ENCODE data around the gene SCGB1D4.

The SCGB1D4 gene

GRCh38 chr11:62269654-62270278 is 29.1 kb downstream of the SCGB1D4 start, which contains the start of gene SCGB2A2:
Gene SCGB2A2 (plus strand): TSS chr11:62270158. CDS start chr11:62270217, 59 bp downstream.
- no peak for FAIRE-seq
- DNase-seq (ENCODE audit: insufficient read length, low spot score) = no peak
- TF ChIP-seq SPI1 (IDR thresholded peaks at IDR 0.05; ENCODE audit: low read depth, low read length) = no peak
- TF ChIP-seq TAF1 (IDR thresholded peaks at IDR 0.05; ENCODE audit: low read depth, low read length) = no peak
- no peak for TF ChIP-seq POLR2A (IDR thresholded peaks at IDR 0.05; ENCODE audit: low read depth, low read length)
- TF ChIP-seq POLR2AphosphoS5 (IDR thresholded peaks at IDR 0.05; ENCODE audit: low read depth, low read length) = no peak
- TF ChIP-seq PAX5 (IDR thresholded peaks at IDR 0.05; ENCODE audit: insufficient read depth, low read length, severe bottlenecking) = no peak
- no peak for TF ChIP-seq POU2F2 (IDR thresholded peaks at IDR 0.05; ENCODE audit: low read depth, low read length)

GRCh38 chr11:62267576-62267975 is 31.3 kb downstream of the SCGB1D4 start:
- no peak for FAIRE-seq
- no peak for DNase-seq (ENCODE audit: insufficient read length, low spot score)
- TF ChIP-seq PAX5 (IDR thresholded peaks at IDR 0.05; ENCODE audit: insufficient read depth, low read length, severe bottlenecking) = no peak
- no peak for TF ChIP-seq POLR2AphosphoS5 (IDR thresholded peaks at IDR 0.05; ENCODE audit: low read depth, low read length)

- FAIRE-seq (no peak), DNase-seq (ENCODE audit: insufficient read length, low spot score) (no peak)
- no peak for TF ChIP-seq POLR2AphosphoS5 (IDR thresholded peaks at IDR 0.05; ENCODE audit: low read depth, low read length)
- no peak for TF ChIP-seq TAF1 (IDR thresholded peaks at IDR 0.05; ENCODE audit: low read depth, low read length)
- TF ChIP-seq PAX5 (IDR thresholded peaks at IDR 0.05; ENCODE audit: insufficient read depth, low read length, severe bottlenecking) = no peak
- no peak for TF ChIP-seq SPI1 (IDR thresholded peaks at IDR 0.05; ENCODE audit: low read depth, low read length)
- TF ChIP-seq POLR2A (IDR thresholded peaks at IDR 0.05; ENCODE audit: low read depth, low read length) = no peak
- no peak for TF ChIP-seq POU2F2 (IDR thresholded peaks at IDR 0.05; ENCODE audit: low read depth, low read length)
Observed at GRCh38 chr11:62267050-62267449, 31.8 kb downstream of the SCGB1D4 start.

- no peak for TF ChIP-seq SPI1 (IDR thresholded peaks at IDR 0.05; ENCODE audit: low read depth, low read length)
- TF ChIP-seq PAX5 (IDR thresholded peaks at IDR 0.05; ENCODE audit: insufficient read depth, low read length, severe bottlenecking) = no peak
- TF ChIP-seq POU2F2 (IDR thresholded peaks at IDR 0.05; ENCODE audit: low read depth, low read length) = no peak
- TF ChIP-seq TAF1 (IDR thresholded peaks at IDR 0.05; ENCODE audit: low read depth, low read length) = no peak
- TF ChIP-seq POLR2A (IDR thresholded peaks at IDR 0.05; ENCODE audit: low read depth, low read length) = no peak
- TF ChIP-seq POLR2AphosphoS5 (IDR thresholded peaks at IDR 0.05; ENCODE audit: low read depth, low read length) = no peak
- DNase-seq (ENCODE audit: insufficient read length, low spot score) (no peak), FAIRE-seq (no peak)
Observed at GRCh38 chr11:62266558-62266957, 32.3 kb downstream of the SCGB1D4 start.

- no peak for TF ChIP-seq POLR2AphosphoS5 (IDR thresholded peaks at IDR 0.05; ENCODE audit: low read depth, low read length)
- no peak for TF ChIP-seq POLR2A (IDR thresholded peaks at IDR 0.05; ENCODE audit: low read depth, low read length)
- FAIRE-seq = no peak
- no peak for DNase-seq (ENCODE audit: insufficient read length, low spot score)
Observed at GRCh38 chr11:62264004-62264403, 34.9 kb downstream of the SCGB1D4 start.

- TF ChIP-seq SPI1 (IDR thresholded peaks at IDR 0.05; ENCODE audit: low read depth, low read length) = no peak
- TF ChIP-seq POLR2A (IDR thresholded peaks at IDR 0.05; ENCODE audit: low read depth, low read length) = no peak
- TF ChIP-seq POU2F2 (IDR thresholded peaks at IDR 0.05; ENCODE audit: low read depth, low read length) = no peak
- no peak for TF ChIP-seq TAF1 (IDR thresholded peaks at IDR 0.05; ENCODE audit: low read depth, low read length)
- no peak for TF ChIP-seq PAX5 (IDR thresholded peaks at IDR 0.05; ENCODE audit: insufficient read depth, low read length, severe bottlenecking)
- DNase-seq (ENCODE audit: insufficient read length, low spot score) = no peak
- no peak for FAIRE-seq
Observed at GRCh38 chr11:62260261-62260953, 38.5 kb downstream of the SCGB1D4 start.

GRCh38 chr11:62256281-62256680 is 42.6 kb downstream of the SCGB1D4 start:
- DNase-seq (ENCODE audit: insufficient read length, low spot score) (no peak), FAIRE-seq (no peak)
- TF ChIP-seq PAX5 (IDR thresholded peaks at IDR 0.05; ENCODE audit: insufficient read depth, low read length, severe bottlenecking) (no peak), POLR2AphosphoS5 (IDR thresholded peaks at IDR 0.05; ENCODE audit: low read depth, low read length) (no peak), POLR2A (IDR thresholded peaks at IDR 0.05; ENCODE audit: low read depth, low read length) (no peak), POU2F2 (IDR thresholded peaks at IDR 0.05; ENCODE audit: low read depth, low read length) (no peak), SPI1 (IDR thresholded peaks at IDR 0.05; ENCODE audit: low read depth, low read length) (no peak), TAF1 (IDR thresholded peaks at IDR 0.05; ENCODE audit: low read depth, low read length) (no peak)

- TF ChIP-seq POLR2A (IDR thresholded peaks at IDR 0.05; ENCODE audit: low read depth, low read length) = no peak
- TF ChIP-seq SPI1 (IDR thresholded peaks at IDR 0.05; ENCODE audit: low read depth, low read length) = no peak
- no peak for TF ChIP-seq PAX5 (IDR thresholded peaks at IDR 0.05; ENCODE audit: insufficient read depth, low read length, severe bottlenecking)
- no peak for TF ChIP-seq TAF1 (IDR thresholded peaks at IDR 0.05; ENCODE audit: low read depth, low read length)
- no peak for TF ChIP-seq POLR2AphosphoS5 (IDR thresholded peaks at IDR 0.05; ENCODE audit: low read depth, low read length)
- TF ChIP-seq POU2F2 (IDR thresholded peaks at IDR 0.05; ENCODE audit: low read depth, low read length) = no peak
- FAIRE-seq = no peak
- DNase-seq (ENCODE audit: insufficient read length, low spot score) = no peak
Observed at GRCh38 chr11:62253999-62254542, 44.8 kb downstream of the SCGB1D4 start.

GRCh38 chr11:62251698-62252097 is 47.2 kb downstream of the SCGB1D4 start:
- no peak for TF ChIP-seq PAX5 (IDR thresholded peaks at IDR 0.05; ENCODE audit: insufficient read depth, low read length, severe bottlenecking)
- no peak for TF ChIP-seq POLR2A (IDR thresholded peaks at IDR 0.05; ENCODE audit: low read depth, low read length)
- TF ChIP-seq POU2F2 (IDR thresholded peaks at IDR 0.05; ENCODE audit: low read depth, low read length) = no peak
- no peak for TF ChIP-seq SPI1 (IDR thresholded peaks at IDR 0.05; ENCODE audit: low read depth, low read length)
- no peak for TF ChIP-seq POLR2AphosphoS5 (IDR thresholded peaks at IDR 0.05; ENCODE audit: low read depth, low read length)
- TF ChIP-seq TAF1 (IDR thresholded peaks at IDR 0.05; ENCODE audit: low read depth, low read length) = no peak
- FAIRE-seq (no peak), DNase-seq (ENCODE audit: insufficient read length, low spot score) (no peak)

Measured in GM12891 (cell line).